CD4-positive, alpha-beta memory T cell (primary cell): ENCODE results near the gene STRA6. TPM values are rescaled to one million over a fixed set of nuclear protein-coding genes. Genes with fewer than 3 reads are reported as not detected.

Experiments
- CTCF ChIA-PET: fragments of 350-600 bp; sonication (Branson Sonifier 250); formaldehyde crosslinking; loops from one replicate; lab custom pipeline; 2021; ENCODE audit warnings: inconsistent platforms; ENCODE audit not compliant: partially characterized antibody; lab: Charles Lee
- POLR2A ChIA-PET: fragments of 350-600 bp; sonication (Branson Sonifier 250); formaldehyde crosslinking; loops from one replicate; lab custom pipeline; 2021; ENCODE audit not compliant: partially characterized antibody; lab: Charles Lee
- DNase-seq, 5 donors: peaks; one replicate each; pipeline versions ENCODE4 v3.0.0 to v3.0.0-alpha.2; 2020 to 2022; ENCODE audit warnings: mixed read lengths in 1 of 5
- H3K27ac ChIP-seq: one replicate; pipeline ENCODE4 v1.7.0; 2013; ENCODE audit warnings: low read depth, low read length
- H3K27me3 ChIP-seq: 2 replicates; pipeline ENCODE4 v1.7.0; 2013; ENCODE audit warnings: mild to moderate bottlenecking, low read length, moderate library complexity; ENCODE audit not compliant: insufficient read depth
- H3K36me3 ChIP-seq: 2 replicates; pipeline ENCODE4 v1.7.0; 2013; ENCODE audit warnings: mild to moderate bottlenecking, low read length, moderate library complexity; ENCODE audit not compliant: insufficient read depth
- H3K4me1 ChIP-seq: 2 replicates; pipeline ENCODE4 v1.7.0; 2013; ENCODE audit warnings: mild to moderate bottlenecking, low read length, moderate library complexity; ENCODE audit not compliant: insufficient read depth
- H3K4me3 ChIP-seq, 2 donors: one replicate each; pipeline ENCODE4 v1.7.0; 2013; ENCODE audit warnings: low read length in 2 of 2, mild to moderate bottlenecking in 1 of 2
- H3K9me3 ChIP-seq, 2 donors: one replicate each; pipeline ENCODE4 v1.7.0; 2013; ENCODE audit warnings: low read length in 2 of 2, control low read depth in 1 of 2; ENCODE audit not compliant: control insufficient read depth in 1 of 2
- H3K27ac Mint-ChIP-seq, 7 donors: one replicate each; pipeline ENCODE4 v1.8.0; 2020 to 2021; ENCODE audit warnings: mixed read lengths in 7 of 7, mild to moderate bottlenecking in 6 of 7, inconsistent platforms in 3 of 7, moderate library complexity in 3 of 7
- H3K27me3 Mint-ChIP-seq, 2 donors: one replicate each; pipeline ENCODE4 v1.8.0; 2020 to 2021; ENCODE audit warnings: mixed read lengths in 2 of 2
- H3K36me3 Mint-ChIP-seq, 2 donors: one replicate each; pipeline ENCODE4 v1.8.0; 2020 to 2021; ENCODE audit warnings: mixed read lengths in 2 of 2, inconsistent platforms in 1 of 2, mild to moderate bottlenecking in 1 of 2
- H3K4me1 Mint-ChIP-seq, 4 donors: one replicate each; pipeline ENCODE4 v1.8.0; 2020 to 2021; ENCODE audit warnings: mixed read lengths in 4 of 4, mild to moderate bottlenecking in 1 of 4
- H3K4me3 Mint-ChIP-seq, 8 donors: one replicate each; pipeline ENCODE4 v1.8.0; 2020 to 2021; ENCODE audit warnings: mixed read lengths in 8 of 8, mild to moderate bottlenecking in 7 of 8, moderate library complexity in 6 of 8, inconsistent platforms in 3 of 8
- H3K9me3 Mint-ChIP-seq, 8 donors: one replicate each; pipeline ENCODE4 v1.8.0; 2020 to 2021; ENCODE audit warnings: mixed read lengths in 8 of 8, mild to moderate bottlenecking in 5 of 8, inconsistent platforms in 3 of 8, moderate library complexity in 1 of 8
- intact Hi-C: fragments of 100-400 bp; cut with micrococcal nuclease; formaldehyde crosslinking; loops from one replicate; pipeline ENCODE4 v1.15.1; 2023
- polyA plus RNA-seq, 2 donors: library from polyadenylated mRNA; unstranded; fragments of 300-500 nt; fragmentation: Illumina TruSeq; gene quantifications; one replicate each; pipeline ENCODE4 v1.2.3, GENCODE V29; 2021
- total RNA-seq, 2 experiments: library from RNA; stranded (reverse); gene quantifications; one replicate each; pipeline ENCODE4 v1.2.3, GENCODE V29; 2021

The STRA6 gene
- total and polyA plus RNA-seq, 4 experiments from 2014 or later = not detected

GRCh38 chr15:74233851-74234597 lies 31.4 kb upstream of the STRA6 start:
- Mint-ChIP-seq H3K27ac (no peak overlapping the region), H3K27me3 (peaks cover 8 to 10% of the 10 kb centered on the region in 2 donors), H3K4me1 (no peaks in the 10 kb centered on the region), H3K9me3 (no peaks in the 10 kb centered on the region), H3K36me3 (no peaks in the 10 kb centered on the region), H3K4me3 (no peak overlapping the region)
- no peaks in the 10 kb centered on the region for H3K27me3 ChIP-seq
- no peak overlapping the region for H3K4me3 ChIP-seq
- H3K36me3 ChIP-seq = no peaks in the 10 kb centered on the region
- no peaks in the 10 kb centered on the region for H3K9me3 ChIP-seq
- DNase-seq = no peak
- CTCF ChIA-PET = no interaction called here
- H3K4me1 ChIP-seq = no peaks in the 10 kb centered on the region
- intact Hi-C loops = no loop called here
- POLR2A ChIA-PET = no interaction called here
- no peak overlapping the region for H3K27ac ChIP-seq

- Histone ChIP-seq H3K4me1 (no peaks in the 10 kb centered on the region), H3K9me3 (no peaks in the 10 kb centered on the region), H3K36me3 (no peaks in the 10 kb centered on the region), H3K27ac (no peak overlapping the region), H3K27me3 (no peaks in the 10 kb centered on the region), H3K4me3 (no peak overlapping the region)
- intact Hi-C loops = no loop called here
- Mint-ChIP-seq H3K9me3 (no peaks in the 10 kb centered on the region), H3K36me3 (no peaks in the 10 kb centered on the region), H3K27me3 (peaks cover 8 to 10% of the 10 kb centered on the region in 2 donors), H3K27ac (no peak overlapping the region), H3K4me1 (no peaks in the 10 kb centered on the region), H3K4me3 (no peak overlapping the region)
- POLR2A ChIA-PET = no interaction called here
- no peak for DNase-seq
- CTCF ChIA-PET = no interaction called here
Observed at GRCh38 chr15:74233373-74233772, 30.8 kb upstream of the STRA6 start.

- CTCF ChIA-PET = no interaction called here
Observed at GRCh38 chr15:74231475-74231874, 28.9 kb upstream of the STRA6 start.

GRCh38 chr15:74229686-74230085 lies 27.1 kb upstream of the STRA6 start:
- ChIA-PET POLR2A (no interaction called here), CTCF (no interaction called here)
- H3K27me3 Mint-ChIP-seq = peaks cover 20 to 23% of the 10 kb centered on the region in 2 donors
- H3K36me3 Mint-ChIP-seq = no peaks in the 10 kb centered on the region
- no peaks in the 10 kb centered on the region for H3K9me3 Mint-ChIP-seq
- Histone ChIP-seq H3K27ac (no peak overlapping the region), H3K9me3 (no peaks in the 10 kb centered on the region), H3K36me3 (no peaks in the 10 kb centered on the region), H3K27me3 (no peaks in the 10 kb centered on the region), H3K4me1 (no peaks in the 10 kb centered on the region), H3K4me3 (no peak overlapping the region)
- H3K4me3 Mint-ChIP-seq = no peak overlapping the region
- DNase-seq = no peak
- no peak overlapping the region for H3K27ac Mint-ChIP-seq
- intact Hi-C loops = no loop called here
- H3K4me1 Mint-ChIP-seq = no peaks in the 10 kb centered on the region

More at GRCh38 chr15:74231475-74231874, 28.9 kb upstream of the STRA6 start:
- Mint-ChIP-seq H3K36me3 (no peaks in the 10 kb centered on the region), H3K4me1 (no peaks in the 10 kb centered on the region), H3K27me3 (peaks cover 15 to 16% of the 10 kb centered on the region in 2 donors), H3K27ac (no peak overlapping the region), H3K4me3 (no peak overlapping the region), H3K9me3 (no peaks in the 10 kb centered on the region)
- intact Hi-C loops = no loop called here
- H3K36me3 ChIP-seq = no peaks in the 10 kb centered on the region
- no peaks in the 10 kb centered on the region for H3K27me3 ChIP-seq
- no peaks in the 10 kb centered on the region for H3K9me3 ChIP-seq
- POLR2A ChIA-PET = no interaction called here
- no peak overlapping the region for H3K27ac ChIP-seq
- DNase-seq = no peak
- H3K4me1 ChIP-seq = no peaks in the 10 kb centered on the region
- H3K4me3 ChIP-seq = no peak overlapping the region

GRCh38 chr15:74228723-74229081 lies 26.1 kb upstream of the STRA6 start:
- Mint-ChIP-seq H3K27ac (no peak overlapping the region), H3K4me3 (no peak overlapping the region), H3K4me1 (peaks cover 0 to 2% (median under 1%) of the 10 kb centered on the region in 4 donors), H3K9me3 (no peaks in the 10 kb centered on the region), H3K27me3 (peaks cover 26 to 27% of the 10 kb centered on the region in 2 donors), H3K36me3 (no peaks in the 10 kb centered on the region)
- POLR2A ChIA-PET = no interaction called here
- Histone ChIP-seq H3K4me1 (no peaks in the 10 kb centered on the region), H3K9me3 (no peaks in the 10 kb centered on the region), H3K4me3 (no peak overlapping the region), H3K36me3 (no peaks in the 10 kb centered on the region), H3K27me3 (no peaks in the 10 kb centered on the region), H3K27ac (no peak overlapping the region)
- intact Hi-C loops = no loop called here
- CTCF ChIA-PET = no interaction called here
- no peak for DNase-seq

GRCh38 chr15:74227968-74228722 lies 25.6 kb upstream of the STRA6 start:
- H3K36me3 Mint-ChIP-seq = no peaks in the 10 kb centered on the region
- H3K4me3 Mint-ChIP-seq = no peak overlapping the region
- Histone ChIP-seq H3K4me1 (no peaks in the 10 kb centered on the region), H3K9me3 (no peaks in the 10 kb centered on the region), H3K4me3 (no peak overlapping the region), H3K27me3 (no peaks in the 10 kb centered on the region), H3K27ac (no peak overlapping the region), H3K36me3 (no peaks in the 10 kb centered on the region)
- peaks cover 28% of the 10 kb centered on the region in 2 donors for H3K27me3 Mint-ChIP-seq
- ChIA-PET POLR2A (no interaction called here), CTCF (no interaction called here)
- H3K4me1 Mint-ChIP-seq = peaks cover 0 to 5% (median under 1%) of the 10 kb centered on the region in 4 donors
- intact Hi-C loops = no loop called here
- no peak overlapping the region for H3K27ac Mint-ChIP-seq
- H3K9me3 Mint-ChIP-seq = no peaks in the 10 kb centered on the region
- DNase-seq = no peak

- H3K36me3 ChIP-seq = no peaks in the 10 kb centered on the region
- H3K27ac ChIP-seq = no peak overlapping the region
- H3K27ac Mint-ChIP-seq = peak overlapping the region in 1 of 7 donors; percentile 1
- H3K9me3 Mint-ChIP-seq = no peaks in the 10 kb centered on the region
- H3K9me3 ChIP-seq = no peaks in the 10 kb centered on the region
- ChIA-PET CTCF (no interaction called here), POLR2A (no interaction called here)
- intact Hi-C loops = no loop called here
- no peaks in the 10 kb centered on the region for H3K36me3 Mint-ChIP-seq
- no peak overlapping the region for H3K4me3 Mint-ChIP-seq
- no peaks in the 10 kb centered on the region for H3K4me1 ChIP-seq
- no peaks in the 10 kb centered on the region for H3K27me3 ChIP-seq
- peaks cover 25 to 31% of the 10 kb centered on the region in 2 donors for H3K27me3 Mint-ChIP-seq
- DNase-seq = no peak
- H3K4me1 Mint-ChIP-seq = peaks cover 0 to 5% (median under 1%) of the 10 kb centered on the region in 4 donors
- H3K4me3 ChIP-seq = no peak overlapping the region
Observed at GRCh38 chr15:74226761-74227540, 24.4 kb upstream of the STRA6 start.
